Stimulated activated naive CD4-positive, alpha-beta T cell treated with Interleukin-2 at 50 U/mL for 16 hours (primary cell): ENCODE results near the gene NMT1.

ENCODE experiments used
- DNase-seq: peaks from one replicate; lab custom pipeline; 2025; lab: John Stamatoyannopoulos, UW

Gene NMT1

DNA sequence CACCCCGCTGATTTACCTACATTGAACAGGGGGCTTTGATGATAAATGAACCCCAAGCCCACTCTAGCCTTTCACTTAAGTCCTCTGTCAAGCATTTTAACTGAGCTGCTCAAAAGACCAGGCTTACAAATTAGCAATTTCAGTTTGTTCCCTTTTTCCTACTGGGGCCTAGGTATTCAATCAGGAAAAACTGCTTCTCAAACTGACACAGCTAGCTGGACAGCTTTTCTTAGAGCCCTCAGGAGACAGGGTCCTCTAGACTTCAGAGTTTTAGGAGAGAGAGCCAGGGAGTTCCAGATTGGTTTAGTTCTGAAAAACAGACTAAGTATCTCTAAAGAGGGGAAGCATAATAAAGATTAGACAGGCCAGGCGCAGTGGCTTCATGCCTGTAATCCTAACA lies 94.4 kb downstream of the NMT1 start:
- no peak for DNase-seq

- no peak for DNase-seq
Measured at GRCh38 chr17:45156242-45156641, 95.1 kb downstream of the NMT1 start.
